Vagina (tissue), 2 donors: ENCODE data around the gene GDPGP1.

Experiments used
- POLR2A ChIP-seq, 2 donors: fragments of 450-650 bp; IDR thresholded peaks; one replicate each; pipeline ENCODE4 v1.6.1; 2017; ENCODE audit warnings: antibody characterized with exemption in 2 of 2, mild to moderate bottlenecking in 2 of 2, moderate library complexity in 2 of 2
- POLR2AphosphoS5 ChIP-seq, 2 donors: sonication (generic); formaldehyde crosslinking; IDR thresholded peaks; one replicate each; pipeline ENCODE4 v1.9.0; 2017; ENCODE audit warnings: antibody characterized with exemption in 2 of 2, mild to moderate bottlenecking in 2 of 2, low read depth in 1 of 2; ENCODE audit not compliant: insufficient read depth in 1 of 2
- TF ChIP-seq, protein P1 (sequence below), 3 experiments: fragments of 450-650 bp in 2 of 3; fragments of 200-600 bp in 1 of 3; sonication (generic) in 1 of 3; IDR thresholded peaks; one replicate each; pipeline ENCODE4 v1.5.1; 2017 to 2019; ENCODE audit warnings: antibody characterized with exemption in 3 of 3, mild to moderate bottlenecking in 2 of 3, moderate library complexity in 2 of 3

DNA sequence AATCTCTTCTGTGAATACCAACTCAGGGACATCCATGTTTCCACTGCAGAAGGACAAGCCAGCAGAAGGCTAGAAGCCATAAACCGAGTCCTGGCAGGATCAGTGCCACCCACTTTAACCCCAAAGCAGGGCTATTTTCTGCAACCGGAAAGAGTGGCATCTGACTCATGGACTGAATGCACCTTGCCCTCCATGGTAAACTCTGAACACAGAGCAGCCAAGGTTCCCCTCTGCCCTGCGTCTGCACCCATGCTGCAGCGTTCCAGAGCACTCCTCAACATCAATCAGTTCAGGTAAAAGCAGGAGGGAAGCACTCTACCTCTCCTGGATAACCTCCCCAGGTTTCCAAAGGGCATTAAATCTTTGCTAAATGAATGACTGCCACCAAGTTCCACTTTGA, 30.7 kb downstream of the GDPGP1 start:
- TF ChIP-seq, protein P1, sequence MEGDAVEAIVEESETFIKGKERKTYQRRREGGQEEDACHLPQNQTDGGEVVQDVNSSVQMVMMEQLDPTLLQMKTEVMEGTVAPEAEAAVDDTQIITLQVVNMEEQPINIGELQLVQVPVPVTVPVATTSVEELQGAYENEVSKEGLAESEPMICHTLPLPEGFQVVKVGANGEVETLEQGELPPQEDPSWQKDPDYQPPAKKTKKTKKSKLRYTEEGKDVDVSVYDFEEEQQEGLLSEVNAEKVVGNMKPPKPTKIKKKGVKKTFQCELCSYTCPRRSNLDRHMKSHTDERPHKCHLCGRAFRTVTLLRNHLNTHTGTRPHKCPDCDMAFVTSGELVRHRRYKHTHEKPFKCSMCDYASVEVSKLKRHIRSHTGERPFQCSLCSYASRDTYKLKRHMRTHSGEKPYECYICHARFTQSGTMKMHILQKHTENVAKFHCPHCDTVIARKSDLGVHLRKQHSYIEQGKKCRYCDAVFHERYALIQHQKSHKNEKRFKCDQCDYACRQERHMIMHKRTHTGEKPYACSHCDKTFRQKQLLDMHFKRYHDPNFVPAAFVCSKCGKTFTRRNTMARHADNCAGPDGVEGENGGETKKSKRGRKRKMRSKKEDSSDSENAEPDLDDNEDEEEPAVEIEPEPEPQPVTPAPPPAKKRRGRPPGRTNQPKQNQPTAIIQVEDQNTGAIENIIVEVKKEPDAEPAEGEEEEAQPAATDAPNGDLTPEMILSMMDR (IDR thresholded peaks at IDR 0.05): no peak
- TF ChIP-seq POLR2A (IDR thresholded peaks at IDR 0.05): no peak
- no peak for TF ChIP-seq POLR2AphosphoS5 (IDR thresholded peaks at IDR 0.05; ENCODE audit: insufficient read depth in 1 of 2, low read depth in 1 of 2)
